Ovary (tissue), 9 donors: ENCODE measurements around the gene ACVR1. TPM values are rescaled to one million over a fixed set of nuclear protein-coding genes. Genes with fewer than 3 reads are reported as not detected.

ENCODE experiments used
- DNase-seq, 5 donors: peaks; one replicate each; pipeline ENCODE4 v3.0.0-alpha.2; 2019 to 2020
- H3K27ac ChIP-seq, 2 donors: fragments of 200-600 bp; one replicate each; pipeline versions ENCODE4 v1.5.1 to v1.8.0; 2019 to 2022
- H3K27me3 ChIP-seq: fragments of 200-600 bp; one replicate; pipeline ENCODE4 v1.8.0; 2022
- H3K36me3 ChIP-seq: fragments of 200-600 bp; sonication (generic); one replicate; pipeline ENCODE4 v1.5.1; 2019
- H3K4me1 ChIP-seq: one replicate; pipeline ENCODE4 v1.8.1; 2013; ENCODE audit warnings: mild to moderate bottlenecking, moderate library complexity; ENCODE audit not compliant: insufficient read depth
- H3K4me3 ChIP-seq: fragments of 200-600 bp; sonication (generic); one replicate; pipeline ENCODE4 v1.5.1; 2017
- H3K9me3 ChIP-seq, 2 donors: fragments of 200-600 bp in 1 of 2; sonication (generic) in 1 of 2; one replicate each; pipeline versions ENCODE4 v1.5.1 to v1.8.1; 2013 to 2019; ENCODE audit warnings: mild to moderate bottlenecking in 1 of 2, moderate library complexity in 1 of 2
- CTCF ChIP-seq, 3 donors: fragments of 450-650 bp in 2 of 3; fragments of 200-600 bp in 1 of 3; IDR thresholded peaks; one replicate each; pipeline versions ENCODE4 v1.5.1 to v1.8.0; 2016 to 2022; ENCODE audit warnings: antibody characterized with exemption in 3 of 3, mild to moderate bottlenecking in 1 of 3
- EP300 ChIP-seq: sonication (generic); formaldehyde crosslinking; IDR thresholded peaks from one replicate; pipeline ENCODE4 v1.6.1; 2017; ENCODE audit warnings: antibody characterized with exemption
- POLR2A ChIP-seq: fragments of 450-650 bp; IDR thresholded peaks from one replicate; pipeline ENCODE4 v1.6.1; 2017; ENCODE audit warnings: antibody characterized with exemption, mild to moderate bottlenecking, moderate library complexity
- WGBS, 3 donors: extraction: QIAGEN DNeasy Blood & Tissue Kit in 1 of 3; methylation state at CpG; one replicate each; pipeline versions ENCODE4 v1.1.5 to v1.1.7; 2013 to 2017; 5-methylcytosine and 5-hydroxymethylcytosine counted together
- intact Hi-C, 4 donors: fragments of 100-400 bp; cut with DNase I; formaldehyde crosslinking; loops; one replicate each; pipeline versions ENCODE4 v1.11.0 to v1.15.1; 2022 to 2023
- polyA plus RNA-seq, 2 donors: library from polyadenylated mRNA; stranded (reverse); fragments of 200-250 nt in 1 of 2; fragments of 350-450 nt in 1 of 2; fragmentation: Illumina TruSeq in 1 of 2; extraction: RNeasy Lipid Tissue Mini Kit (QIAGEN cat#74804) in 1 of 2; gene quantifications; one replicate each; pipeline ENCODE4 v1.2.3, GENCODE V29; 2013 to 2014
- total RNA-seq, 7 donors: library from RNA; depleted of rRNA in 2 of 7; stranded (reverse); fragments of >200 nt in 2 of 7; fragmentation: NEBNext Ultra II Directional in 3 of 7; extraction: Animal tissue kit (Norgen Biotek cat#: 25700) in 3 of 7; gene quantifications; one replicate each; pipeline versions ENCODE4 v1.1.0 to v1.2.4, GENCODE V29; 2016 to 2023
- donor health status: DM: no; HTN: no; CAD: no; lungs with moderate emphysema.
- donor health status: DM: no; HTN: no; CAD: no.
- donor health status: Bipolar disorder and iron deficiency.
- donor health status: DM: yes; HTN: yes; CAD: no.
- donor health status: DM: no; HTN: no; CAD: no.
- donor health status: DM: yes; HTN: yes; CAD: no.

Gene ACVR1
- total and polyA plus RNA-seq, 9 donors, result 23.4 to 51.2 (median 30.4) TPM

- intact Hi-C loops, result no loop called here
- Histone ChIP-seq H3K9me3 (no peaks in the 10 kb centered on the region), H3K4me3 (no peak overlapping the region), H3K4me1 (peaks cover 4% of the 10 kb centered on the region), H3K27ac (no peak overlapping the region), H3K27me3 (no peaks in the 10 kb centered on the region), H3K36me3 (no peaks in the 10 kb centered on the region)
- DNase-seq, result no peak
- no peak for TF ChIP-seq CTCF (IDR thresholded peaks at IDR 0.05)
- TF ChIP-seq POLR2A, result no peak
- no peak for TF ChIP-seq EP300
- WGBS, 3 donors, result 84 to 89% (median 88%) methylated on average over 7 of the region's 7 CpGs
These were observed 69.6 kb downstream of the ACVR1 start for GRCh38 chr2:157806426-157807077.

- no peak for TF ChIP-seq POLR2A
- TF ChIP-seq CTCF (IDR thresholded peaks at IDR 0.05), result no peak
- no peak for TF ChIP-seq EP300
- H3K36me3 ChIP-seq, result no peaks in the 10 kb centered on the region
- no peak for DNase-seq
- H3K27me3 ChIP-seq, result no peaks in the 10 kb centered on the region
- H3K4me3 ChIP-seq, result no peak overlapping the region
- 97 to 98% (median 98%) methylated on average over 3 of the region's 3 CpGs for WGBS, 3 donors
- intact Hi-C loops, result no loop called here
- H3K9me3 ChIP-seq, result no peaks in the 10 kb centered on the region
- H3K27ac ChIP-seq, result no peak overlapping the region
- peaks cover 4% of the 10 kb centered on the region for H3K4me1 ChIP-seq
These were observed 70.6 kb downstream of the ACVR1 start for GRCh38 chr2:157805519-157805918.

DNA sequence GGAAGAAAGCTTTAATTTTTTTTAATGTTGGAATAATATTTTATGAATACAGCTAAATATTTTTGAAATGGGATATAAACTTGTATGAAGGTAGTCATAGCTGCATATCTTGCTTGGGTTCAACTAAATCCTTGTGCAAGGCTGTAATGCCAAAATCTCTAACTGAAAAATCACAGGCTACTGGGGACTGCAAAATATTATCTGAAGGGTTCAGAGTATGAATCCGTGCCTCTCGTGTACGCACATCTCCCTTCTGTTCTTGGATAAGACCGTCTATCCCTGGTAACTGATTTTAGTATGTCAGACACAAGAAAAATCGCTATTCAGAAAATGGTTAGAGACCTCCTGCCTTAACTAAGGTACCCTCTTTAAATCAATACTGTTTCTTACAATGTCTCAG, 71.8 kb downstream of the ACVR1 start:
- H3K4me1 ChIP-seq, result peaks cover 1% of the 10 kb centered on the region
- no peak for TF ChIP-seq CTCF (IDR thresholded peaks at IDR 0.05)
- no peak for TF ChIP-seq POLR2A
- no peak for TF ChIP-seq EP300
- no peaks in the 10 kb centered on the region for H3K36me3 ChIP-seq
- no peak for DNase-seq
- intact Hi-C loops, result no loop called here
- WGBS, 3 donors, result 39 to 69% (median 60%) methylated on average over 5 of the region's 5 CpGs
- no peaks in the 10 kb centered on the region for H3K9me3 ChIP-seq
- no peaks in the 10 kb centered on the region for H3K27me3 ChIP-seq
- H3K27ac ChIP-seq, result no peak overlapping the region
- H3K4me3 ChIP-seq, result no peak overlapping the region

GRCh38 chr2:157803952-157804351, 72.2 kb downstream of the ACVR1 start:
- intact Hi-C loops, result no loop called here
- Histone ChIP-seq H3K4me1 (no peaks in the 10 kb centered on the region), H3K36me3 (no peaks in the 10 kb centered on the region), H3K9me3 (no peaks in the 10 kb centered on the region), H3K4me3 (no peak overlapping the region), H3K27me3 (no peaks in the 10 kb centered on the region), H3K27ac (no peak overlapping the region)
- DNase-seq, result no peak
- TF ChIP-seq POLR2A, result no peak
- TF ChIP-seq CTCF (IDR thresholded peaks at IDR 0.05), result no peak
- TF ChIP-seq EP300, result no peak
- 41 to 76% (median 69%) methylated on average over 3 of the region's 3 CpGs for WGBS, 3 donors
